8988T (cell line): ENCODE data around the gene RFT1.
"Not testable (repeated sequence)": the region's sequence is repeated elsewhere in the genome, so short reads cannot be mapped to it uniquely, and the experiment has no call there.

Experiments
- DNase-seq: peaks from one replicate; pipeline ENCODE4 v3.0.0; 2011

RFT1 gene

GRCh38 chr3:53162672-53163443, 32.6 kb upstream of the RFT1 start:
- DNase-seq: peak; percentile 54

GRCh38 chr3:53161820-53162671, 31.8 kb upstream of the RFT1 start:
- peak; percentile 90 for DNase-seq

DNA sequence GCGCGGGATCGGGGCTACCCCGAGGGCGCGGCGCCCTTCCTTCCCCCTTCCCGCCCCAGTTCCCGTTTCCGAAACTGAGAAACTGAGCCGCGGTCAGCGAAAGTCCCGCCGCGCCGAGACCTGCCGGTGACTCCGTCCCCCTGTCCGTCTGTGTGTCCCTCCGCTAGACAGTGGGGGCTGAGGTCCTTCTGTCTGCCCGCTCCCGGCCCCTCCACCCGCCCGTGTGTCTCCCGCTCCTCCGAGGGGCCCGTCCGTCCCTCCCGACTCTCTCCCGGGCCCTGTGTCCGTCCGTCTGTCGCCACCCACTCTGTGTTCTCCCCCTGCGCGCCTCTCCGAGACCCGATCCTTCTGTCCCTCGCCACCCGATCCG, 31.2 kb upstream of the RFT1 start:
- peak; percentile 90 for DNase-seq

DNA sequence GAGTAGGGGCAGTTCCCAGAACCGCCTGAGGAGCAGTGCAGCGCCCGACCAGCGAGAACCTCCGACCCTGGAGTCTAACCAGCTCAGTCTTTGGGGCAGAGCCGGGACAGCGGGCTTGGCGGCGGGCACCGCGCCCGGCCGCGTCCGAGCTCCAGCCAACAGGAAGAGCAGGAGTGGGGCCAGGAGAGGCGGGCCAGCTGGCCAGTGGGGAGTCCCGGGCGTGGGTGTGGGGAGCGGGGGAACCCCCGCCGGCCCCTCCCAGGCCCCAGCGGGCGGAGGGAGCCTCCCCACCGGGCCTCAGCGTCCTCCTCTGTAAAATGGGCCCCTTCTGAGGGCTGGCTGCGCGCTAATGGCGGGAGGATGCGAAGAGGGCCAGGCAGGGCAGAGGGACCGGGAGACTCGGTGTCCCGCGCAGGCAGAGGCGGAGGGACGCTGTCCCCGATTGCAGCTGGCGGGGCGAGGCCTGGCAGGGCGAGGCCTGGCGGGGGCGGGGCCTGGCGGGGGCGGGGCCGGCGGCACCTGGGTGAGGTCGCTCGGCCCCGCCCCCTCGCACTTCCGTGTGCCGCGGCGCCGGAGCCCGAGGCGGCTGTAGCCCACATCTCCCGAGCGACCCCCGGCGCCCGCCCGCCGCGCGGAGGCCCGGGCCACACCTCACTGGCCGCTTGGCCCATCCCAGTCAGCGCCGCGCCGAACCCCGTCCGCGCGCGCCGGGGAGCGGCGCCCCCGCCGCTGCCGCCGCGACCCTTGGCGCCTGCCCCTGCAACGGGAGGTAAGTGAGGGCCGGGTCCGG, 30.6 kb upstream of the RFT1 start, which contains the start of gene PRKCD:
TSS of gene PRKCD (plus strand) at position 550 of the 790 bp plus-strand sequence. CDS start 17,214 bp downstream, outside the sequence.
- DNase-seq: peak; percentile 99

DNA sequence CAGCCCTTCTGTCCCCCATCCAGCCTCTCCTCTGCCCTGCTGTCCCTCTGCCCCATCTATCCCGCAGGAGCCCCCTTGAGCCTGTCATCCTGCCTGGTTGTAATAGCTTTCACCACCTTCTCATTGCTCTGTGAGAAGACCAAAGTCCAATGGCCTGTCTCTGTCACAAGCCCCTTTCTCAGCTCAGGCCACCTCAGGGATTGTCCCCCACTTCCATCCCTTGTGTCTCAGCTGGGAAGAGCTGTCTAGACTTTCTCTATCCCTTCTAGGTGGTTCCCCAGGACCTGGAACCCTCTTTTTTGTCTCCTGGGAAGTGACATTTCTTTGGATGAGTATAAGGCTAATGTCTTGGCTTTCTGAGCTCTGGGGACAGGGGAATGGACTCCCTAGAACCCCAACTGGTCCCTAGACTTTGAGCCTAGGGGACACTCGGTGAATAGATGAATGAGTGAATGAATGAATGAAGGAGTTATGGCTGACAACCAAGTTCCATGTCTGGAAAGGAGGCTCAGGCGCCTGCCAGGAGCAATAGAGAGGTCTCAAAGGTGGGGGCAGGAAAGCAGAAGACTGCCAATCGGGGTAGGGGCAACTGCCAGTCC, 29.9 kb upstream of the RFT1 start:
- DNase-seq: no peak

DNA sequence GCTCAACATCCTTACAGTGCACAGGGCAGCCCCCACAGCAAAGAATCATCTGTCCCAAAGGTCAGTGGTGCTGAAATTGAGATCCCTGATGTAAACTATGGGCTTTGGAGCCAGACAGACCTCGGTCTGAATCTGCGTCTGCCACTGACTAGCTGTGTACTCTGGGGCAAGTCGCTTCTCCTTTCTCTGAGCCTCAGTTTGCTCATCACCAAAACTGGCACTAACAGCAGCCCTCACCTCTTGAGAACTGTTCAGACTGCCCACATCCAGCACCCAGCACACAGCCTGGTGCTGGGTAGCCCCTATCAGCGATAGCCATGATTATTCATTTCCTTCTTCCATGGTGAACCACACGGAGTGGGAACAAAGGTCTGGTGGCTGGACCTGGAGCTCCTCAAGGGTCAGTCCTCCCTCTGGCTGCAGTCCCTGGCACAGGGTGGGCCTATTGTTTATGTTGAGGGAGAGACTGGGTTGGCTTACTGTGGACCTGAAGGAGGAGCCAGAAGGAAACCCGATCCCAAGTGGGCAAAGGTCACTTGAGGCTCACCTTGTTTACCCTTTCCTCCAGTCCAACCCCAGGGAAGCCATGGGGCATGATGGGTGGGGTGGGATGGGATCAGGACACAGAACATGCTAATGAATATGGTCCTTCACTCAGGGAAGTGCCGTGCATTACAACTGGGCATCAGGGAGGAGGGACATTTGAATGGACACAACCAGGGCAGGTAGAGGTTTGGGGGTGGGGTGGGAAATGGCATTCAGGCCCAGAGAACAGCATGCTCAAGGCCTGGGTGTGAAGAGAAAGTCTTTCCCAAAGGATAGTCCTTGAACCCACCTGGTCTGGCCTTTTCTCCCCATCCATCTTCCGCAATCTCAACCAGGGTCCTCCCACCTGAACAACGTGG, 29.2 kb upstream of the RFT1 start:
- DNase-seq: no peak

DNA sequence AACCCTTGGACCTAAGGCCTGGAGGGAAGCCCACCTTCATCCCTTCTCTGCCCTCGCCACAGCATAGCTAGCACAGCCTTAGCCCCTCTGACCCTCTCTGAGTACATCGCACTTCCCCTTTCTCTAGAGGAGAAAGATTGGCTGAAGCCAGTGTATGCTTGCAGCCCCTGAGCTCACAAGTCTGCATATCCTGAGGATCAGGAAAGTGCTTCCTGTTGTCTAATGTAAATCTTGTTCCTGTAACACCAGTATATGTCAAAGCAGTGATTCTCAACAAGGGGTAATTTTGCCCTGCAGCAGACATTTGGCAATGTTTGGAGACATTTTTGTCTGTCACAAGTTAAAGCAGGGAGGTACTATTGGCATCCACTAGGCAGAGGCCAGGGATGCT, 28.5 kb upstream of the RFT1 start:
- DNase-seq: no peak

DNA sequence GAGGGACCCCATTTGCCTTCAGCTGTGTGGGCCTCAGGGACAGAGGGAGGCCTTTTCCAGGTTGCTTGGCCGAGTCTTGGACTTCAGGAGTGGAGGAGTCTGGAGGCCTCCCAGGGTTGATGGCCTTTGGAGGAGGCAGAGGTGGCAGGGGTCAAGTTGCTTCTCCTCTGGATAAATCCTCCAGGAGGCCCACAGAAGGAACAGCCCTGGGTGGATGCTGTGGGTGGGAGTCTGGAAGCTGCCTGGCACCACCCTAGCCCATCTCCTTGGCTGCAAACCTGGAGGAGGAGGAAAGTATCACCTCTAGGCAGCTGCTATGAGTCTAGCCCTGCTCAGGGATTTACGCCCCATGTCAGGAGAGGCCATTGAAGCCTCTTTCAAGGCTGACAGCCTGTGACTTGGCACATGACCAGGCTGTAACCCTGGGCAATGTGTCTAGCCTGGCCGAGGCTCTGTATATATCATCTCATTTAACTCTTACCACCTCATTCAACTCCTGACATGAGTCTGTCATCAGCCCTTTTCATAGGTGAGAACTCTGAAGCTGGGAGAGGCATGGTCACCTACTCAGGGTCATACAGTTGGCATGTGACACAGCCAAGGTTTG, 27.8 kb upstream of the RFT1 start:
- DNase-seq: no peak

GRCh38 chr3:53156368-53156834, 26.2 kb upstream of the RFT1 start:
- no peak for DNase-seq

DNA sequence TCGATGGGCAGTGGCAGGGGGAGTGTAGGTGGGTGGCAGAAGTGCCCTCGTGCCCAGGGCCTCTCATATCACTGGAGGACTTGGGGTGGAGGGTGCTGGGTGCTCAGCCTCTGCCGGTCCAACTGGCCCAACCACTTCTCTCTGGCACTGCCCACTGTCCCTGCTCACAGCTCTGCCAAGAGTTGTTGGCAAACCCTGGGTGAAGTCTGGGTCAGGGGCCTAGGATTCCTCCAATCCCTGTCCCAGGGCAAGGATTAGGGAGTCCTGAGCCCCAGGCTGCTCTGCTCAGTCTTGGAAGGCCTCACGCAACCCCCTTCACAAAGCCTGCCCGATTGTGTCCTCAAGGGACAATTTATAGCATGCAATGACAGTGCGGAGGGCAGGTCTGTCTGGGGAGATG, 25.5 kb upstream of the RFT1 start:
- no peak for DNase-seq

- DNase-seq: peak; percentile 56
Observed at GRCh38 chr3:53154881-53155285, 24.6 kb upstream of the RFT1 start.

GRCh38 chr3:53153980-53154379, 23.7 kb upstream of the RFT1 start:
- DNase-seq: no peak

- DNase-seq: no peak
Observed at GRCh38 chr3:53153264-53153823, 23.1 kb upstream of the RFT1 start.

- DNase-seq: no peak
Observed at GRCh38 chr3:53151870-53152660, 21.8 kb upstream of the RFT1 start.

- no peak for DNase-seq
Observed at GRCh38 chr3:53151465-53151864, 21.2 kb upstream of the RFT1 start.

- DNase-seq: not testable (repeated sequence)
Observed at GRCh38 chr3:53151086-53151438, 20.8 kb upstream of the RFT1 start.

DNA sequence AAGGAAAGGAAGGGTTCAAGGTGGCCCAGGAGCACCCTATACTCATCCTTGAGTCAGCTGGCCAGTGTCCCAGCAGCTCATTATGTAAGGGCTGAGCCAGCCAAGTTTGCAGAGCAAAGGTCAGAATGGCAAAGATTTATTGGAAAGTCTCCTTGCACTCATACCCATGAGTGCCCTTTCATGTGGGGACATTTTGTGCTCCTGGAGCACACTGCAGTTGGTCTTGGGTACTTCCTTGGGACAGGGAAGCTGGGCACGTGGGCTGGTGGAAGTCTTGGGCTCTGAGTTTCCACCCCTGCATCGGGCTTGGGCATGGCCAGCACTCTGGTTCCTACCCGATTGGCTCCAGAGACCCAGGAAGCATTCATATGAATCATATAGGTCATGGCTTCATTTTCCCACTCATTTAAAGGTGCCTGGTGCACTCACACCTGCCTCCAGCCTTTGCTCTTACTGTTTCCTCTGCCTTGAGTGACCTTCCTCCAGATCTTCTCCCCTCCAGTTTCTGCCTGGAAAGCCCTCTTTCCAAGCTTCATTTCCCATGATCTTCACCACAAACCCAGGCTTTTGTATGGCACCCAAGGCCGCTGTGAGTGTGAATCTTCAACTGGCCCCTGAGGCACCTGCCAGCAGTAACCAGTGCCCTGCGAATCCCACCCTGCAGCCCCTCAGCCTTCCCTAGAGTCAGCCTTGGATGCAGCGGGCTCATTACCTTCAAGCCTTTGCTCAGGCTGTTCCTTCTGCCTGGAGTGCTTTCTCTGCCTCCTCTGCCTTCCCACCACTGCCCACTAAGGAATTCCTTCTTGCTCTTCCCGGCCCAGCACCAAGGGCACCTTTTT, 20.2 kb upstream of the RFT1 start:
- no peak for DNase-seq

GRCh38 chr3:53149699-53150098, 19.5 kb upstream of the RFT1 start:
- DNase-seq: no peak
